OCI-LY7 (cell line): Measurements from ENCODE around the gene ARHGAP26.

Source experiments
- CTCF ChIP-seq: fragments of 200-600 bp; sonication (generic); conservative IDR thresholded peaks from 2 replicates; pipeline ENCODE4 v1.5.1; 2014; ENCODE audit warnings: mild to moderate bottlenecking, antibody characterized with exemption, low read length, moderate library complexity, mixed read lengths
- EZH2phosphoT487 ChIP-seq: fragments of 200-600 bp; sonication (generic); IDR thresholded peaks from 2 replicates; pipeline ENCODE4 v1.6.1; 2018; ENCODE audit warnings: low read depth, borderline replicate concordance, mild to moderate bottlenecking, mixed run types, antibody characterized with exemption, low read length, moderate library complexity, mixed read lengths

DNA sequence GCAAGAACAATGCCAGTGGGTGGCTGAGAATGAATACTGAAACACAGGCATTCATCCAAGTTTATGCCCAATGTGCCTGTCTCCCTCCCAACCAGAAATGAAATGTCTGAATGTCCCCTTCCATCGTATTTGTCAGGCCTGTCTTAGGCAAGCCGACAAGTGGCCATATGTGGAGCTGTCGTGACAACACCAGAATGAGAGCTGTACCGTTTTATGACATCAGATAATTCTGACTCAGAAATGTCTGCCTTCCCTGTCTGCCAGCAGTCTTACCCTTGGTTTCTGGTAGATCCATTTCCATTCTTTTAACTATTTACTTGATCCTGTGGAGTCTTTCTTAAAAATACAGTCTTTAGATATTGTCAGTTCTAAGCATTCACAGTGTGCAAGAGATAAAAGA is 421.5 kb downstream of the ARHGAP26 start:
- TF ChIP-seq CTCF: no peak
- TF ChIP-seq EZH2phosphoT487: no peak
